Stimulated activated CD4-positive, alpha-beta T cell treated with anti-CD3 and anti-CD28 coated beads, Interleukin-2, amount 100 ng/mL, for 48 hours (primary cell): ENCODE data around the gene TFB2M.

Source experiments
- DNase-seq, 2 donors: peaks; one replicate each; pipeline ENCODE4 v3.0.0-alpha.2; 2020

Gene TFB2M

DNA sequence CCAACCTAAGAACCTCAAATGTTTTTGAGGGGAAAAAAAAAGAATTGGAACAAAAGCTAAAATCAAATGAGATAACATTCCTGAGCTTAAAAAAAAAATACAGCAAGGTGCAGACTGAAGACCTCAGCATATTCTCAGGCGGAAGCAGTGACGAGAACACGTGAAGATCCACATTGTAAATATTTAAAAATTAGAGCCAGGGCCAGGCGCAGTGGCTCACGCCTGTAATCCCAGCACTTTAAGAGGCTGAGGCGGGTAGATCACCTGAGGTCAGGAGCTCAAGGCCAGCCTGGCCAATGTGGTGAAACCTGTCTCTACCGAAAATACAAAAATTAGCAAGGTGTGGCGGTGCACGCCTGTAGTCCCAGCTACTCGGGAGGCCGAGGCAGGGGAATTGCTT lies 15.7 kb downstream of the TFB2M start:
- no peak for DNase-seq

- no peak for DNase-seq
Measured at GRCh38 chr1:246549665-246550064, 16.4 kb downstream of the TFB2M start.

DNA sequence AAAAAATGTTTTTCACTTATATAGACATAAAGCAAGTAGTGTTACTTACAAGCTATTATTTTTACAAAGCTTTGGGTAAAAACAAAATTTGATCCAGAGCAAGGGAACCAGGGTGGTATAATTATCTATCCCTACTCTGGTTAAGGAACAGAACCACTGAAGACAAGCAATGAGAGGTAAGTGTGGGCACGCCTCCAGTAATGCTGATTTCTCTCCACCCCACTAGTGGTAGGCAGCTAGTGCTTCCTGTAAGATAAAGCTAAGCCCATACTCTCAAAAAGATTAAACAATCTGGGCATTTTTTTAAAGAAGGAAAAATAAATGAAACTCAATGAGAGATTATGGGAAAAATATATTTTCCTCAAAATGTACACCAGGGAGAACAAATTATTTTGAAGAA lies 22.1 kb downstream of the TFB2M start:
- DNase-seq: no peak

GRCh38 chr1:246540738-246541491 lies 25.1 kb downstream of the TFB2M start:
- DNase-seq: no peak

DNA sequence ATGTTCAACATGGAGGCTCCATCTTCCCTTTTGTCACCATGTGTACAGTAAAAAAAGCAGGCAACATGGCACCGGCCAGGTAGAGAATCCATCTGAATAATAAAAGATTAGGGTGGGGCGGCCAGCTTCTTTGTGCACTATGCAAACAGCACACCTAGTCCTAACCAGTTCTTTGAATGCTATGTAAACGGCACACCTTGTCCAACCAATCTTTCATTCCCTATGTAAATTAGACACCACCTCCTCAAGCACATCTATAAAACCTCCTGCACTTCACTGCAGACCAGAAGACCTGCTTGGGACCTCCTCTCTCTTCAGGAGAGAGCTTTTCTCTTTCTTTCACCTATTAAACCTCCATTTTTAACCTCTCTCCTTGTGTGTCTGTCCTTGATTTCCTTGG lies 28.2 kb downstream of the TFB2M start:
- DNase-seq: no peak

GRCh38 chr1:246537441-246537840 lies 28.6 kb downstream of the TFB2M start:
- no peak for DNase-seq

DNA sequence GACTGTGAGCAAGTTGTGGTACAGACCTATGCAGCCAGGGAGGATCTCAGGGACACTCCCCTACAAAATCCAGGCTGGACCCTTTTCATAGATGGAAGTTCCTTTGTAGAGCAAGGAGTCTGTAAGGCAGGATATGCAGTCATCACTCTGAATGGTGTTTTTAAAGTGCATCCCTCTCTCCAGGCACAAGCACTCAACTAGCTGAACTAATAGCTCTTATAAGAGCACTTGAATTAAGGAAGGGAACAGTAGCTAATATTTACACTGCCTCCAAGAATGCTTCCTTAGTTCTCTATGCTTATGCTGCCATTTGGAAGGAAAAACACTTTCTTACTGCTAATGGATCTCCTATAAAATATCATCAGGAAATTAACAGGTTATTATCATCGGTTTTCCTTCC lies 31.9 kb downstream of the TFB2M start:
- DNase-seq: no peak

DNA sequence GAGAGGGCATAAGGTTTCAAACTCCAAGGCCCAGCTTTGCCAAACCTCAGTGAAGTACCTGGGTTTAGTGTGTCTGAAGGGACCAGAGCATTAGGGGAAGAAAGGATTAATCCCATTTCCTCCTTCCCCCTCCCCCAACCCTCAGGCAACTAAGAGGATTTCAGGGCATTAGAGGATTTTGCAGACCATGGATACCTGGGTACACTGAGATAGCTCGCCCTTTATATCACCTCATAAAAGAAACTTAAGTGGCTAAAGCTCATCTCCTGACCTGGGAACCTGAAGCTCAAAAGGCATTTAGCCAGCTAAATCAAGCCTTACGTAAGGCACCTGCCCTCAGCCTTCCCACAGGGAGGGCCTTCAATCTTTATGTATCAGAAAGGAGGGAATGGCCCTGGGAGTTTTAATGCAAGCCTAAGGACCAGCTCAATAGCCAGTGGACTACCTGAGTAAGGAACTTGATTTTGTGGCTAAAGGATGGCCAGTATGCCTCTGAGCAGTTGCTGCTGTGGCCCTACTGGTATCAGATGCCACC lies 32.6 kb downstream of the TFB2M start:
- DNase-seq: no peak

DNA sequence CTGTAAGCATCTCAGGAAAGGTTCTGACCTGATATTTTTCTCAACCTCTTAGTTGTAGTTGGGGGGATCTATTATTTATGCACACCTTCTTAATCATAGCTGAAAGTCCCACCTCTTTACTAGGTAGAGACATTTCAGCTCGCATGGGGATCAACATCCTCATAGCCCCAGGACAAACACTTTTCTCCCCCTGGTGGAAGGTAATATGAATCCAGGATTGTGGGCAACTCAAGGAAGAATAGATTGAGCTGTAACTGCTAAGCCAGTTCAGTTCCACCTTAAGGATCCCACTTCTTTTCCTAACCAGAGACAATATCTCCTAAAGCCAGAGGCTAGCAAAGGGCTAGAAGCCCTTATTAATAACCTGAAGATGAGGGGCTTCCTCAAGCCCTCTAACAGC lies 33.5 kb downstream of the TFB2M start:
- no peak for DNase-seq

GRCh38 chr1:246530482-246530881 lies 35.6 kb downstream of the TFB2M start:
- no peak for DNase-seq

DNA sequence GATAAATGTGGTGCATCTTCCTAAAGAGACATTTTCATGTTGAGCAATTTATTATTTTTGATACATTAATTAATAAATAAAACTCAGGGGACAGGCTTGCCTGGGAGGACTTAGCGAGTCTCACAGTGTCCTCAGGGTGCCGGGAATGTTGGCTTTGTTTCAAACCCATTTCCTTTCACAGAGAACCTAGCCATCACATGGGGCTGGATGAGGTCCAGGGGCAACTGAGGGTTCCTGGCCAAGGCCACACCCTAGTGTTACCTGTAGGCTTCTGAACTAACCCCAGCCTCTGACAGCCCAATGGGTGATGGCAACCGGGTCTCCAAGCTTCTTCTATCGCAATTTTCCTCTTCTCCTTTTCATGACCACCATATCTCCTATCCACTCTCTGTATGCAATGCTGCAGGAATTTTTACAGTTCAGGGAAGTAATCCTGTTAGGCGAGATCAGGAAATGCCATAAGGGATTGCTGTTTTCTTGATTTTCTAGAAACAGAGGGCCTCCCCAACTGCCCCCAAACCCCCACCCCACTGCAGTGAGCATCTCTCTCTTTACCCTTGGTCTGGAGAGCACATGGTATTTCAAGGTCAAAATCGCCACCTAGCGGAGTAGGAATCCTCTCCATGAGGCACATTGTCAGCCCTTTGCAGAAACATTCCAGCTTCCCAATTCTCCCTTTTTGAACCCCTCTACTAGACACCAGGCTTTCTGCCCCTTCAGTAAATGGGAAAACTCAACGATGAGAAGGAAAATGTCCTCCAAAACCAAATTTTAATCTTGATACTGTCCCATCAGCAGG lies 36.9 kb downstream of the TFB2M start:
- no peak for DNase-seq

GRCh38 chr1:246527402-246528088 lies 38.5 kb downstream of the TFB2M start:
- no peak for DNase-seq

DNA sequence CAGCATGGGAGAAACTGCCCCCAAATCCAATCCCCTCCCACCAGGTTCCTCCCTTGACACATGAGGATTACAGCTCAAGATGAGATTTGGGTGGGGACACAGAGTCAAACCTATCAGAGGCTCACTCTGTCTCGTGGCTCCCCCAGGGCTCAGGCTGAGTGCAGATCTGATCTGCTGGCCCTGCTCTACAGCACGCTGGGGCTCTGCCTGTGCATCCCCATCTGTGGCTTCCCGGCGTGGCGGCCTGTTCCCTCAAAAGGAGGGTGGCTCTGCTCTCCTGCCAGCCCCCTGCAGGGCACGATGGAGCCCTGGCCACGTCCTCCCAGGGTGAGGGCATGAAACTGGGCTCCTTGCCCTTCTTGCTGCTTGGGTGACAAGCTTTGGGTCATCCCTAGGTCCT lies 39.1 kb downstream of the TFB2M start:
- no peak for DNase-seq

GRCh38 chr1:246526380-246526779 lies 39.7 kb downstream of the TFB2M start:
- DNase-seq: no peak

DNA sequence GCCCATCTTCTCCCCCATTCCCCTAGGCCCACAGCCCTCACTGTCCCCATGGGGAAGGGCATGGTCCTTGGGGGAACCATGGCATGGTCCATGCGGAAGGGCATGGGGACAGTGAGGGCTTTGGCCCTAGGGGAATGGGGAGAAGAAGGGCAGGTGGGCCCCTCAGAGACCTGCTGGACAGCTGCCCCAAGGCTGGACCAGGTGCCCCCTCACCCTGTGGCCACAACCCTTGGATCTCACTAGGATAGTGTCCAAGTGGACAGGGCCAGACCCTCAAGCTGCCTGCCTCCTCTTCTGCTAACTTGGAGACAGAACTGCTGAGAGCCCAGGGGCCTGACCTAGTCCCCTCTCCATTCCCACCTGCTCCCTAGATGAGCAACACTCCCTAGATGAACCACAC lies 46.5 kb downstream of the TFB2M start:
- no peak for DNase-seq

DNA sequence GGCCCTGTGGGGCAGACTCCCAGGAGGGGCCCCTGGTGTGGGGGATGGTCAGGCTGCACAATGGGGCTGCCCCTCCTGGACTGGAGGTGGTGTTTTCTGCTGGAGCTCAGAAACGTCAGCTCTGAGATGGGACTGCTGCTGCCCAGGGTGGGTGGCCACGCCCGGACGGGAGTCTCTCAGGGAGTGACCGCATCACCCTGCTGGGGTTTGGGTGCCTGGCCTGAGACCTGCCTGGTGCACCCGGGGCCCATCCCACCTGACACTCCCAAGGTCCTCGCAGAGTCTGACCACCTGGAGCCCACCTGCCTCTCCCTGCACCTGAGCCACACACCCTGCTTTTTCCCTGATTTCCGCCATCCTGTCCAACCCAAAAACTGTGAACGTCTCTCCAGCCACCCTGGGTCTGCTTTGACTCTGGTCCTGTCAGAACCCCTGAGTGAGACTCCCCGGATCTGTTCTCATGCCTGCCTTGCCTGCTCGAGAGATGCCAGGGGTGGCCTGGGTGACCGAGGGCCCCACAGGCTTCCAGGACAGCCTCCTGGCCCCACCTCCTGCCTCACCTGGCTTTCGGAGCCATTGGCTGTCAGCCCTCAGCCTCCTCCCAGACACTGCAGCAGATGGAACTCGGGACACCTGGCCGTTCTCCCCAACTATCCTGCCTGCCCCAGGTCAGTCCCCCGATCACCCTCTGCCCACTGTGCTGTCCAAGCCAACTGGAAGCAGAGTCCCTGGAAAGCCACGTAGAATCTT lies 47.4 kb downstream of the TFB2M start:
- no peak for DNase-seq

- no peak for DNase-seq
Measured at GRCh38 chr1:246517391-246517790, 48.7 kb downstream of the TFB2M start.

DNA sequence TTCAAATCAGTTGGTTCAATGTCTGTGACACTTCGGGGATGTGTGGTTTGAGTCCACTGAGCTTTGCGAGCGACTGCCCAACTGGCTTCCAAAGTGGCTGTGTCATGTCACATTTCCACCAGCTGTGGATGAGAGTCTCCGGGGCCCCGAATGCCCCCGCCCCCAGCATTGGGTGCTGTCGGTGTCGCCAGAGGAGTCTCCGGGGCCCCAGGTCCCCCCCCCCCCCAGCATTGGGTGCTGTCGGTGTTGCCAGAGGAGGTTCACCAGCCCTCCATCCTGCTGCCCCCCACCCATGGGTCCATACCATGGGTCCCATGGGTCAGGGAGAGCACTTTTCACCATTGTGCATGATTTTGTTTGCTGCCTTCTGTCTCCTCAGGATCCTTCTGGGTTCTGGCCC lies 49.9 kb downstream of the TFB2M start:
- no peak for DNase-seq

- DNase-seq: no peak
Measured at GRCh38 chr1:246515390-246516005, 50.6 kb downstream of the TFB2M start.

DNA sequence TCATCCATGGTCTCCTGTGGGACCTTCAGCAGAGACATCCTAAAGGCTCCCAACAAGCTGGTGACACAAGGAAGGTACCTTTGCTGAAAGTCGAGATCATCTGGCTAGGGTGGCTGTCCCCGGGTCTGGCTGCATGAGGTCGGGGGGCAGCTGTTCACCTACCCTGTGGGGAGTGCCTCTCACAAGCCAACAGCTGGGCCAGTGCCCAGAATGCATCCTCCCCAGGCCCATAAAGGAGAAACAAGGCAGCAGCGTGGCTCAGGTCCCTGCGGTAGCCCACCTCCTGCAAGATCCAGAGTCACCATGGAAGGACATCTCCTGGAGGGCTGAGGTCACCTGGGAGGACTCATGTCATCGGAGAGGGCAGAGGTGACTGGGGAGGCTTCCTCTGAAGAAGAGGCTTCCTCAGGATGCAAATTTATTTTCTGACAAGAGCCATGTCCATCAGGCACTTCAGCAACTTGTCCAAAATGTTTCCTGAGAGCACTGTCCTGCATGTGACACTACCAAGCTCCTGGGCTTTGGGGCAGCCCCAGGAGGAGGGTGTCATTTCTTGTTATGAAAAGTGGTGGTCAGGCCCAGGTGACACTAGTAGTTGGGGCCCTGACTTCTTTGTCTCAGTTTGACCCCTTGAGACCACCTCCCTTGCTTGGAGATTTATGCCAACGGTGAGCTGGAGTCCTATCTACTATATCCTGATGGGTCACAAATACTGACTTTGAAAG lies 52.3 kb downstream of the TFB2M start:
- DNase-seq: no peak

GRCh38 chr1:246513041-246513440 lies 53.0 kb downstream of the TFB2M start:
- no peak for DNase-seq

GRCh38 chr1:246512635-246513034 lies 53.4 kb downstream of the TFB2M start:
- no peak for DNase-seq
